Progenitor cell of endocrine pancreas (in vitro differentiated cells): ENCODE data around the gene EFR3B. TPM values are rescaled to one million over a fixed set of nuclear protein-coding genes. Genes with fewer than 3 reads are reported as not detected.
A peak's percentile ranks its signal among the peaks of the same experiment; 100 is the strongest.

Source experiments
- DNase-seq: peaks from one replicate; pipeline ENCODE4 v3.0.0; 2021; ENCODE audit warnings: low spot score; ENCODE audit not compliant: unreplicated experiment
- H3K27ac Mint-ChIP-seq: 2 replicates; pipeline ENCODE4 v1.8.0; 2021; ENCODE audit warnings: mild to moderate bottlenecking, moderate library complexity, mixed read lengths
- H3K27me3 Mint-ChIP-seq: 2 replicates; pipeline ENCODE4 v1.8.0; 2021; ENCODE audit warnings: mixed read lengths
- H3K36me3 Mint-ChIP-seq: 2 replicates; pipeline ENCODE4 v1.8.0; 2022; ENCODE audit warnings: mixed read lengths; ENCODE audit not compliant: insufficient read depth
- H3K4me1 Mint-ChIP-seq: 2 replicates; pipeline ENCODE4 v1.8.0; 2021; ENCODE audit warnings: low read depth, mixed read lengths
- H3K4me3 Mint-ChIP-seq: 2 replicates; pipeline ENCODE4 v1.8.0; 2021; ENCODE audit warnings: low read depth, mild to moderate bottlenecking, moderate library complexity, mixed read lengths
- H3K9me3 Mint-ChIP-seq: 2 replicates; pipeline ENCODE4 v1.8.0; 2021; ENCODE audit warnings: low read depth, mixed read lengths
- total RNA-seq: library from RNA; stranded (reverse); gene quantifications from 2 replicates; pipeline ENCODE4 v1.2.1, GENCODE V29; 2021
- TF ChIP-seq, protein P1 (sequence below): fragments of 200-600 bp; sonication (generic); IDR thresholded peaks from one replicate; pipeline ENCODE4 v1.5.0; 2021; ENCODE audit warnings: antibody characterized with exemption, mild to moderate bottlenecking; ENCODE audit not compliant: unreplicated experiment

EFR3B gene
- total RNA-seq, 1 donor from 2014 or later, result 23.3 TPM

GRCh38 chr2:25043241-25043867, 1.5 kb downstream of the EFR3B start:
- peak overlapping the region; percentile 93 for H3K27ac Mint-ChIP-seq
- peaks cover 8% of the 10 kb centered on the region for H3K27me3 Mint-ChIP-seq
- H3K4me1 Mint-ChIP-seq, result peaks cover 14% of the 10 kb centered on the region
- TF ChIP-seq, protein P1, sequence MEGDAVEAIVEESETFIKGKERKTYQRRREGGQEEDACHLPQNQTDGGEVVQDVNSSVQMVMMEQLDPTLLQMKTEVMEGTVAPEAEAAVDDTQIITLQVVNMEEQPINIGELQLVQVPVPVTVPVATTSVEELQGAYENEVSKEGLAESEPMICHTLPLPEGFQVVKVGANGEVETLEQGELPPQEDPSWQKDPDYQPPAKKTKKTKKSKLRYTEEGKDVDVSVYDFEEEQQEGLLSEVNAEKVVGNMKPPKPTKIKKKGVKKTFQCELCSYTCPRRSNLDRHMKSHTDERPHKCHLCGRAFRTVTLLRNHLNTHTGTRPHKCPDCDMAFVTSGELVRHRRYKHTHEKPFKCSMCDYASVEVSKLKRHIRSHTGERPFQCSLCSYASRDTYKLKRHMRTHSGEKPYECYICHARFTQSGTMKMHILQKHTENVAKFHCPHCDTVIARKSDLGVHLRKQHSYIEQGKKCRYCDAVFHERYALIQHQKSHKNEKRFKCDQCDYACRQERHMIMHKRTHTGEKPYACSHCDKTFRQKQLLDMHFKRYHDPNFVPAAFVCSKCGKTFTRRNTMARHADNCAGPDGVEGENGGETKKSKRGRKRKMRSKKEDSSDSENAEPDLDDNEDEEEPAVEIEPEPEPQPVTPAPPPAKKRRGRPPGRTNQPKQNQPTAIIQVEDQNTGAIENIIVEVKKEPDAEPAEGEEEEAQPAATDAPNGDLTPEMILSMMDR, result no peak
- H3K9me3 Mint-ChIP-seq, result no peaks in the 10 kb centered on the region
- peaks cover 2% of the 10 kb centered on the region for H3K36me3 Mint-ChIP-seq
- no peak for DNase-seq
- peak overlapping the region; percentile 86 for H3K4me3 Mint-ChIP-seq

- H3K36me3 Mint-ChIP-seq, result peaks cover 2% of the 10 kb centered on the region
- H3K4me3 Mint-ChIP-seq, result peak overlapping the region; percentile 86
- H3K27me3 Mint-ChIP-seq, result peaks cover 8% of the 10 kb centered on the region
- H3K4me1 Mint-ChIP-seq, result peaks cover 16% of the 10 kb centered on the region
- H3K27ac Mint-ChIP-seq, result no peak overlapping the region
- no peaks in the 10 kb centered on the region for H3K9me3 Mint-ChIP-seq
- DNase-seq, result no peak
- TF ChIP-seq, protein P1, result no peak
Observed at GRCh38 chr2:25044011-25044410, 2.1 kb downstream of the EFR3B start.

DNA sequence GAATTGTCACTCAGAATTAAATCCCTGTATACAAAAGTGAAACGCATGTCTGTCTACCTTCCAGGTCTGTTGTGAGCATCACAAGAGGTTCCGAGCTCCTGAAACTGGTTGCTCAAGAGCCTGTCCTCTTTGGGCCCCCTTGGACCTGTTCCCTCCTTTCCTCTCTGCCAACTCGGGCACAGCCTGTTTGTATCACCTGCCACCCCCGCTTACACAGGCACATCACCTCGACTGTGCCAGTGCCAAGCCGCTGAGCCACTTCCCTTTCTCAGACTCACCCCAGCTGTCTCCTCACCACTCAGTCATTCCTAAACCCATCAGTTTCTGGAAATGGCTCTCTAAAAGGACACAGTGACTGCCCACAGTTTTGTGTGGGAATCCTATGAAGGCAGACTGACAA, 3.1 kb downstream of the EFR3B start:
- Mint-ChIP-seq H3K4me1 (peaks cover 18% of the 10 kb centered on the region), H3K27ac (no peak overlapping the region), H3K27me3 (peaks cover 7% of the 10 kb centered on the region), H3K9me3 (no peaks in the 10 kb centered on the region), H3K36me3 (peaks cover 2% of the 10 kb centered on the region), H3K4me3 (peak overlapping the region; percentile 15)
- no peak for DNase-seq
- TF ChIP-seq, protein P1, result no peak

DNA sequence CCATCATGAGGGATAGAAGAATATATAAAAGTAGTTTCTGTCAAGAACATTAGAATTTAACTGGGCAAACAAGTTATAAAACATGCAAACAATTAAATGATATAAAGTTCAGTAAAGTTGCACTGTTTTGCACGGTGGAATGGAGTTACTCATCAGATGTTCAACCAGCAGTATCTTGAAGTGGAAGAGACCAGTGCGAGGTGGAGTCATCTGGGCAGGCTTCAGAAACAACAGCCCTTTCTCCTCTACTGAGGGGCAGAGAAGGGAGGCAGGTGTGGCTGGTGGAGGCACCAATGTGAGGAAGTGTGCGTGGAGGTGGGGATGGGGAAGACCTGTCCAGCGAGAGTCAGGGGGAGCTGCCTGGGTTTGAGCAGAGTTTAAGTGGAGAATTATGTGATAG, 7.5 kb downstream of the EFR3B start:
- DNase-seq, result no peak
- H3K9me3 Mint-ChIP-seq, result no peaks in the 10 kb centered on the region
- TF ChIP-seq, protein P1, result no peak
- no peaks in the 10 kb centered on the region for H3K27me3 Mint-ChIP-seq
- no peaks in the 10 kb centered on the region for H3K36me3 Mint-ChIP-seq
- no peak overlapping the region for H3K27ac Mint-ChIP-seq
- H3K4me3 Mint-ChIP-seq, result no peak overlapping the region
- peaks cover 5% of the 10 kb centered on the region for H3K4me1 Mint-ChIP-seq

GRCh38 chr2:25050128-25050527, 8.3 kb downstream of the EFR3B start:
- DNase-seq, result no peak
- Mint-ChIP-seq H3K4me1 (peaks cover 4% of the 10 kb centered on the region), H3K9me3 (no peaks in the 10 kb centered on the region), H3K36me3 (no peaks in the 10 kb centered on the region), H3K27ac (no peak overlapping the region), H3K4me3 (no peak overlapping the region), H3K27me3 (no peaks in the 10 kb centered on the region)
- TF ChIP-seq, protein P1, result no peak
